Ovary (tissue), 3 donors: ENCODE data around the gene AKAP8L.

ENCODE experiments used
- CTCF ChIP-seq, 3 donors: fragments of 450-650 bp in 2 of 3; fragments of 200-600 bp in 1 of 3; IDR thresholded peaks; one replicate each; pipeline versions ENCODE4 v1.5.1 to v1.8.0; 2016 to 2022; ENCODE audit warnings: antibody characterized with exemption in 3 of 3, mild to moderate bottlenecking in 1 of 3
- EP300 ChIP-seq: sonication (generic); formaldehyde crosslinking; IDR thresholded peaks from one replicate; pipeline ENCODE4 v1.6.1; 2017; ENCODE audit warnings: antibody characterized with exemption
- POLR2A ChIP-seq: fragments of 450-650 bp; IDR thresholded peaks from one replicate; pipeline ENCODE4 v1.6.1; 2017; ENCODE audit warnings: antibody characterized with exemption, mild to moderate bottlenecking, moderate library complexity
- donor health status: DM: no; HTN: no; CAD: no.

- no peak for TF ChIP-seq CTCF (IDR thresholded peaks at IDR 0.05)
- TF ChIP-seq POLR2A = no peak
- no peak for TF ChIP-seq EP300
These were observed 20.1 kb downstream of the AKAP8L start for GRCh38 chr19:15398501-15399233.
